ENCODE data around the gene ZNF23.

GRCh38 chr16:71449020-71449419 is 13.0 kb downstream of the ZNF23 start:
- TF ChIP-seq YY1 (IDR thresholded peaks at IDR 0.05; ENCODE audit: extremely low read depth, insufficient replicate concordance, low read depth, low read length) = no peak
- TF ChIP-seq TCF7L2 (IDR thresholded peaks at IDR 0.05; ENCODE audit: borderline replicate concordance, extremely low read depth, insufficient read depth, insufficient read length) = no peak
- TF ChIP-seq CBX3 (IDR thresholded peaks at IDR 0.05; ENCODE audit: low read depth) = 0 out of 2 replicates have a peak, but pooled peaks have one; percentile 59
- TF ChIP-seq MAX (IDR thresholded peaks at IDR 0.05) = no peak
- TF ChIP-seq CTCF (IDR thresholded peaks at IDR 0.05 in 2 of 3, conservative IDR thresholded peaks at IDR 0.05 in 1 of 3; ENCODE audit: borderline replicate concordance in 1 of 3, insufficient read depth in 1 of 3, low read depth in 2 of 3, low read length in 2 of 3) = no peak
- no peak for TF ChIP-seq JUND (IDR thresholded peaks at IDR 0.05)

Data from HCT116 (cell line).